ENCODE measurements around the gene TNFRSF19. TPM values are rescaled to one million over a fixed set of nuclear protein-coding genes. Genes with fewer than 3 reads are reported as not detected.

TNFRSF19 gene
- total and polyA plus RNA-seq, 2 of the 13 experiments (the other 11 are each of a cell fraction or from before 2014, with no cell fraction given): 75.3 to 77.7 TPM

GRCh38 chr13:23645851-23646250 lies 75.6 kb downstream of the TNFRSF19 start (continued):
- TF ChIP-seq ZNF556 (CRISPR knock-in tag; IDR thresholded peaks at IDR 0.05; ENCODE audit: borderline replicate concordance): no peak
- TF ChIP-seq ZMYM3 (CRISPR knock-in tag; IDR thresholded peaks at IDR 0.05): no peak
- no peak for TF ChIP-seq MLXIP (CRISPR knock-in tag; IDR thresholded peaks at IDR 0.05; ENCODE audit: borderline replicate concordance)
- no peak for TF ChIP-seq PATZ1 (CRISPR knock-in tag; IDR thresholded peaks at IDR 0.05)
- no peak for TF ChIP-seq ZNF18 (CRISPR knock-in tag; IDR thresholded peaks at IDR 0.05; ENCODE audit: insufficient replicate concordance)

GRCh38 chr13:23651439-23651838 lies 81.2 kb downstream of the TNFRSF19 start:
- DNase-seq (ENCODE audit: low spot score): no peak
- no TSS peak for BruUV-seq (replicated peaks)
- in situ Hi-C loops (cut with HindIII; ENCODE audit: extremely low pct_ligation_motif_present, low pct_unique_long_range_greater_than_20kb): no loop called here
- no peaks in the 10 kb centered on the region for H3K9me3 ChIP-seq (ENCODE audit: low read length)
- peaks cover 80% of the 10 kb centered on the region for H3K79me2 ChIP-seq (ENCODE audit: insufficient read depth, low read length)
- no peak overlapping the region for H3K4me3 ChIP-seq (replicated peaks in 1 of 3; ENCODE audit: insufficient read depth in 1 of 3, low read depth in 2 of 3, low read length in 3 of 3)
- H3K4me1 ChIP-seq (ENCODE audit: insufficient read depth, low read length): peaks cover 58% of the 10 kb centered on the region
- no peak overlapping the region for H3K4me2 ChIP-seq (ENCODE audit: low read depth, low read length)
- no peak overlapping the region for H3K9ac ChIP-seq (ENCODE audit: insufficient read depth, low read depth, low read length)
- ChIA-PET CTCF (ENCODE audit: low intra/inter-chr PET ratio, low total read pairs) (no interaction called here), POLR2A (interaction anchor here (6.2 kb wide), 1 partner anchor 21 kb away, joined by 90 read pairs; no protein-coding TSS in a partner anchor)
- H3K27ac ChIP-seq (ENCODE audit: extremely low read length, insufficient read depth, low read length): no peak overlapping the region
- no peaks in the 10 kb centered on the region for H3K27me3 ChIP-seq (ENCODE audit: control insufficient read depth in 1 of 2, insufficient read depth in 2 of 2, low read length in 2 of 2)
- intact Hi-C loops (cut with micrococcal nuclease; ENCODE audit: unreplicated experiment): loop anchor here (5.0 to 10.0 kb wide), 2 partner anchors 34 to 187 kb away; no protein-coding TSS in a partner anchor
- 98% methylated on average over 1 of the region's 1 CpG for WGBS (ENCODE audit: low lambda C conversion rate)
- no peak for FAIRE-seq
- H2AFZ ChIP-seq (ENCODE audit: low read length): no peak overlapping the region
- ATAC-seq: no peak
- H4K20me1 ChIP-seq (ENCODE audit: insufficient read depth, low read length): no peaks in the 10 kb centered on the region
- peaks cover 0 to 3% of the 10 kb centered on the region in 2 experiments; a peak in 3 of 5 replicates for H3K36me3 ChIP-seq (replicated peaks in 1 of 2; ENCODE audit: control insufficient read depth in 1 of 2, insufficient read depth in 2 of 2, low read length in 2 of 2)
- TF ChIP-seq CEBPZ (IDR thresholded peaks at IDR 0.05; ENCODE audit: low read length): no peak
